Choroid plexus epithelial cell (primary cell): ENCODE data around the gene VAC14.

Experiments
- DNase-seq: peaks from one replicate; pipeline ENCODE4 v3.0.0-alpha.2; 2010; ENCODE audit warnings: low read depth
- H3K4me3 ChIP-seq: 2 replicates; pipeline ENCODE4 v1.5.1; 2011; ENCODE audit warnings: low read depth, mild to moderate bottlenecking, control low read depth, low read length, moderate library complexity
- CTCF ChIP-seq: conservative IDR thresholded peaks from 2 replicates; pipeline ENCODE4 v1.5.1; 2011; ENCODE audit warnings: low read depth, mild to moderate bottlenecking, control low read depth, inconsistent platforms, low read length, moderate library complexity

The VAC14 gene

GRCh38 chr16:70651524-70651923 is 149.4 kb downstream of the VAC14 start:
- TF ChIP-seq CTCF, result no peak
- peak; percentile 28 for DNase-seq
- H3K4me3 ChIP-seq, result no peak overlapping the region

- DNase-seq, result no peak
- no peak overlapping the region for H3K4me3 ChIP-seq
- TF ChIP-seq CTCF, result no peak
Observed at GRCh38 chr16:70650216-70650615, 150.7 kb downstream of the VAC14 start.

GRCh38 chr16:70649300-70649699 is 151.7 kb downstream of the VAC14 start:
- no peak overlapping the region for H3K4me3 ChIP-seq
- TF ChIP-seq CTCF, result no peak
- no peak for DNase-seq

GRCh38 chr16:70648606-70649005 is 152.4 kb downstream of the VAC14 start:
- no peak for DNase-seq
- H3K4me3 ChIP-seq, result no peak overlapping the region
- TF ChIP-seq CTCF, result no peak

GRCh38 chr16:70647441-70648359 is 153.3 kb downstream of the VAC14 start:
- no peak overlapping the region for H3K4me3 ChIP-seq
- no peak for DNase-seq
- no peak for TF ChIP-seq CTCF

GRCh38 chr16:70646260-70647241 is 154.4 kb downstream of the VAC14 start, which contains the start of gene IL34:
Gene IL34, plus strand, starts transcription at chr16:70646559. Its CDS starts 389 bp downstream, at chr16:70646948.
- no peak within 1 kb of the TSS for H3K4me3 ChIP-seq
- TF ChIP-seq CTCF, result no peak

More at GRCh38 chr16:70646260-70647241, 154.4 kb downstream of the VAC14 start, which contains the start of gene IL34:
- DNase-seq, result peak; percentile 80
